Hepatocyte (in vitro differentiated cells): ENCODE measurements around the gene STOML2. TPM values are rescaled to one million over a fixed set of nuclear protein-coding genes. Genes with fewer than 3 reads are reported as not detected.
A peak's percentile ranks its signal among the peaks of the same experiment; 100 is the strongest.

Experiments
- DNase-seq: peaks from one replicate; pipeline ENCODE4 v3.0.0-alpha.2; 2016; ENCODE audit warnings: low spot score
- H2AFZ ChIP-seq: fragments of 200-600 bp; sonication (generic); 2 replicates; pipeline ENCODE4 v1.6.0; 2016; ENCODE audit warnings: antibody characterized with exemption, mild to moderate bottlenecking
- H3K27ac ChIP-seq: fragments of 200-600 bp; sonication (generic); 2 replicates; pipeline ENCODE4 v1.5.1; 2016; ENCODE audit warnings: mild to moderate bottlenecking
- H3K27me3 ChIP-seq: fragments of 200-600 bp; sonication (generic); 2 replicates; pipeline ENCODE4 v1.6.1; 2016
- H3K36me3 ChIP-seq: fragments of 200-600 bp; sonication (generic); replicated peaks from 2 replicates; pipeline ENCODE4 v1.5.1; 2016; ENCODE audit warnings: low read depth; ENCODE audit not compliant: insufficient read depth
- H3K4me1 ChIP-seq: fragments of 200-600 bp; sonication (generic); 2 replicates; pipeline ENCODE4 v1.5.1; 2016; ENCODE audit warnings: mild to moderate bottlenecking, moderate library complexity; ENCODE audit not compliant: insufficient read depth
- H3K4me2 ChIP-seq: fragments of 200-600 bp; sonication (generic); 2 replicates; pipeline ENCODE4 v1.6.0; 2016
- H3K4me3 ChIP-seq: fragments of 200-600 bp; sonication (generic); 2 replicates; pipeline ENCODE4 v1.5.1; 2016; ENCODE audit warnings: mild to moderate bottlenecking
- H3K79me2 ChIP-seq: fragments of 200-600 bp; sonication (generic); 2 replicates; pipeline ENCODE4 v1.6.0; 2017; ENCODE audit warnings: mild to moderate bottlenecking
- H3K9me2 ChIP-seq: fragments of 200-600 bp; sonication (generic); replicated peaks from 2 replicates; pipeline ENCODE4 v1.6.0; 2017; ENCODE audit warnings: mild to moderate bottlenecking; ENCODE audit not compliant: insufficient read depth
- H3K9me3 ChIP-seq: fragments of 200-600 bp; sonication (generic); 2 replicates; pipeline ENCODE4 v1.5.1; 2016; ENCODE audit warnings: low read depth, mild to moderate bottlenecking
- H4K20me1 ChIP-seq: fragments of 200-600 bp; sonication (generic); 2 replicates; pipeline ENCODE4 v1.6.0; 2016; ENCODE audit warnings: mild to moderate bottlenecking; ENCODE audit not compliant: insufficient read depth, poor library complexity, severe bottlenecking
- CTCF ChIP-seq: fragments of 200-600 bp; sonication (generic); IDR thresholded peaks from 2 replicates; pipeline ENCODE4 v1.5.1; 2016; ENCODE audit warnings: antibody characterized with exemption, mild to moderate bottlenecking; ENCODE audit not compliant: poor library complexity
- EZH2 ChIP-seq: fragments of 200-600 bp; sonication (generic); IDR thresholded peaks from 2 replicates; pipeline ENCODE4 v1.6.1; 2016; ENCODE audit warnings: antibody characterized with exemption, mild to moderate bottlenecking, borderline replicate concordance
- EZH2phosphoT487 ChIP-seq: fragments of 200-600 bp; sonication (generic); IDR thresholded peaks from one replicate; pipeline ENCODE4 v1.6.1; 2018; ENCODE audit warnings: antibody characterized with exemption, mild to moderate bottlenecking, low read depth, moderate library complexity; ENCODE audit not compliant: unreplicated experiment, severe bottlenecking
- WGBS: methylation state at CpG from one replicate; pipeline ENCODE4 v1.1.6; 2016; ENCODE audit warnings: low lambda C conversion rate; ENCODE audit errors: missing lambda C conversion rate; 5-methylcytosine and 5-hydroxymethylcytosine counted together
- polyA plus RNA-seq: library from polyadenylated mRNA; unstranded; fragments of >200 nt; fragmentation: Nextera tagmentation; extraction: Ambion mirVana; gene quantifications from 2 replicates; pipeline ENCODE4 v1.2.1, GENCODE V29; 2016
- total RNA-seq: library from RNA; depleted of rRNA; stranded (reverse); fragments of >200 nt; gene quantifications from 2 replicates; pipeline ENCODE4 v1.2.3, GENCODE V29; 2014

The STOML2 gene
- total and polyA plus RNA-seq, 2 experiments from 2014 or later: 98.0 to 120 TPM

- H3K79me2 ChIP-seq: peaks cover 32% of the 10 kb centered on the region
- WGBS: over 99% methylated on average over 12 of the region's 12 CpGs
- H4K20me1 ChIP-seq: no peaks in the 10 kb centered on the region
- H3K9me3 ChIP-seq: no peaks in the 10 kb centered on the region
- H3K27me3 ChIP-seq: no peaks in the 10 kb centered on the region
- DNase-seq: no peak
- no peak overlapping the region for H3K4me3 ChIP-seq
- no peaks in the 10 kb centered on the region for H3K9me2 ChIP-seq
- no peak overlapping the region for H3K27ac ChIP-seq
- no peak for TF ChIP-seq EZH2phosphoT487
- no peak for TF ChIP-seq EZH2
- TF ChIP-seq CTCF: no peak
- peaks cover 13% of the 10 kb centered on the region for H3K4me1 ChIP-seq
- H2AFZ ChIP-seq: no peak overlapping the region
- no peak overlapping the region for H3K4me2 ChIP-seq
- no peaks in the 10 kb centered on the region for H3K36me3 ChIP-seq
Observed at GRCh38 chr9:35105126-35105525, 2.2 kb upstream of the STOML2 start.

- WGBS: 100% methylated on average over 4 of the region's 4 CpGs
- H3K9me2 ChIP-seq: no peaks in the 10 kb centered on the region
- DNase-seq: no peak
- TF ChIP-seq EZH2phosphoT487 (no peak), EZH2 (no peak), CTCF (no peak)
- H2AFZ ChIP-seq: no peak overlapping the region
- H3K36me3 ChIP-seq: no peaks in the 10 kb centered on the region
- no peaks in the 10 kb centered on the region for H3K9me3 ChIP-seq
- H3K27ac ChIP-seq: no peak overlapping the region
- H3K4me3 ChIP-seq: no peak overlapping the region
- H3K79me2 ChIP-seq: peaks cover 27% of the 10 kb centered on the region
- H3K27me3 ChIP-seq: no peaks in the 10 kb centered on the region
- H4K20me1 ChIP-seq: no peaks in the 10 kb centered on the region
- H3K4me2 ChIP-seq: no peak overlapping the region
- peaks cover 11% of the 10 kb centered on the region for H3K4me1 ChIP-seq
Observed at GRCh38 chr9:35104586-35104985, 1.7 kb upstream of the STOML2 start.

- Histone ChIP-seq H3K27me3 (no peaks in the 10 kb centered on the region), H3K9me3 (no peaks in the 10 kb centered on the region), H3K4me2 (peak overlapping the region; percentile 82), H4K20me1 (no peaks in the 10 kb centered on the region), H3K4me3 (peak overlapping the region; percentile 37), H3K79me2 (peaks cover 18% of the 10 kb centered on the region), H3K27ac (peak overlapping the region; percentile 62), H2AFZ (peak overlapping the region; percentile 31), H3K36me3 (no peaks in the 10 kb centered on the region), H3K4me1 (peaks cover 11% of the 10 kb centered on the region), H3K9me2 (no peaks in the 10 kb centered on the region)
- no peak for DNase-seq
- 37% methylated on average over 5 of the region's 5 CpGs for WGBS
- TF ChIP-seq EZH2 (no peak), CTCF (no peak), EZH2phosphoT487 (no peak)
Observed at GRCh38 chr9:35103660-35104191, 795 bp upstream of the STOML2 start.

GRCh38 chr9:35102465-35102768 lies 514 bp downstream of the STOML2 start:
- Histone ChIP-seq H3K36me3 (no peaks in the 10 kb centered on the region), H3K4me3 (peak overlapping the region; percentile 73), H3K9me3 (no peaks in the 10 kb centered on the region), H3K9me2 (no peaks in the 10 kb centered on the region), H3K27me3 (no peaks in the 10 kb centered on the region), H3K4me1 (peaks cover 11% of the 10 kb centered on the region), H2AFZ (peak overlapping the region; percentile 81), H3K79me2 (peaks cover 16% of the 10 kb centered on the region), H3K27ac (peak overlapping the region; percentile 83), H3K4me2 (peak overlapping the region; percentile 97), H4K20me1 (no peaks in the 10 kb centered on the region)
- DNase-seq: no peak
- TF ChIP-seq EZH2 (no peak), CTCF (no peak)
- WGBS: 6% methylated on average over 10 of the region's 10 CpGs
